ENCODE data around the gene B3GALT6. TPM values are rescaled to one million over a fixed set of nuclear protein-coding genes. Genes with fewer than 3 reads are reported as not detected.

B3GALT6 gene
- polyA plus RNA-seq, 3 donors, result 22.3 to 27.1 (median 25.0) TPM

DNA sequence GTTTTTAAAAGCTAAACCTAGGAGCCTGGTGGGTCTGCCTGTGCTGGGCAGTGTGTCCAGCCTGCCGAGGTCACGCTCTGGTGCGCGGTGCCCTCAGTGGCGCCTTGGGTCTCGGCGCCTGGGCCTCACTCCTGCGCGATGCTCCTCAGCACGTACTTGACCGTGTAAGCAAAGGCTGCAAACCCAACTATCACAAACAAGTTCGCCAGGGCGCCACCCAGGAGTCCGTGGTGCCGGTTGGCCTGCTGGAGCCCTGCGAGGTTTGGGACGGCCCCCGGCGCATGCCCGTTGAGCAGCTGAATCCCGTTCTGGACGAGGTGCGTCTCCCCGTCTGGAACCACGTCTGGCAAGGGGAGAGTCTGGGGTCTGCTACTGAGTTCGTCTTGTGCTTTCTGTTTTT, 23.0 kb downstream of the B3GALT6 start:
- DNase-seq, result no peak

- DNase-seq, result no peak
Observed at GRCh38 chr1:1255611-1256010, 23.6 kb downstream of the B3GALT6 start.

DNA sequence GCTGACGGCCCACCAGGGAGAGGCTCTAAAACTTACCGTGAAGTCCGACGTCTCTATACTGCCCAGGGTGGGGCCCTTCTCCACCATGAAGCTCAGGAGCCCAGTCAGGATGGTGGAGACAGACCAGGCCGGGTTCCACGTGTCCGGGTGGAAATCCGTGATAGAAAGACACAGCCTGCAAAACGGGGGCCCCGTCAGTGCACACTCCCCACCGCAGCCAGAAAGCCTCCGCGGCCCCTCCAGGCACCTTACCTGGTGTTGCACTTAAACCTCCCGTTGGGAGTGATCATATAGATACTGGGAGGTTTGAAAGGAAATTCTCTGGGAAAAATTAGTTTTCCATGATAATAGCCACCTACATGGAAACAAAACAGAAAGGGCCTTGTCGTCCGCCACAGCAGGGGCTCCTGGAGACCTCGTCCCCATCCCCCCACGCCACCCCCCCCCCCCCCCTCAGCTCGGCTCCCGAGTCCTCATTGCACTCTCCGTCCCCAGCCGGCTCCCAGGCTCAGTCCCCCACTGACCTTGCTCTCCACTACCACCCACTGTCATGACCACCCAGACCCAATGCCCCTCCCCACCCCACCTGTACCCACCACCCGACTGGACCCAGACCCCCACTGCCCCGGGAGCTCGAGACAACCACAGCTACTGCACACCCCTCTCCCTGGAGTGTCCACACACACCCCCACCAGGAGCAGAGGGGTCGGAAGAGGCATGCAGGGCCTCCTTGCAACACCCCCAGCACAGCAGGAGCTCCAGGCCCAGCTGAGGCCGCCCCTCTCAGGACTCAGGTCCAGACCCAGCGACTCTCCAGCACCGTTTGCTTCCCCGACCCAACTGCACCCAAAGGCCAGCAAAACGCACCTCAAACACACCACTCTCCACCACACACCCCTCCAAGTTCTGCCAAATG, 25.2 kb downstream of the B3GALT6 start:
- no peak for DNase-seq

GRCh38 chr1:1259119-1259488, 27.1 kb downstream of the B3GALT6 start:
- DNase-seq, result no peak

- DNase-seq, result no peak
Observed at GRCh38 chr1:1259540-1259939, 27.5 kb downstream of the B3GALT6 start.

DNA sequence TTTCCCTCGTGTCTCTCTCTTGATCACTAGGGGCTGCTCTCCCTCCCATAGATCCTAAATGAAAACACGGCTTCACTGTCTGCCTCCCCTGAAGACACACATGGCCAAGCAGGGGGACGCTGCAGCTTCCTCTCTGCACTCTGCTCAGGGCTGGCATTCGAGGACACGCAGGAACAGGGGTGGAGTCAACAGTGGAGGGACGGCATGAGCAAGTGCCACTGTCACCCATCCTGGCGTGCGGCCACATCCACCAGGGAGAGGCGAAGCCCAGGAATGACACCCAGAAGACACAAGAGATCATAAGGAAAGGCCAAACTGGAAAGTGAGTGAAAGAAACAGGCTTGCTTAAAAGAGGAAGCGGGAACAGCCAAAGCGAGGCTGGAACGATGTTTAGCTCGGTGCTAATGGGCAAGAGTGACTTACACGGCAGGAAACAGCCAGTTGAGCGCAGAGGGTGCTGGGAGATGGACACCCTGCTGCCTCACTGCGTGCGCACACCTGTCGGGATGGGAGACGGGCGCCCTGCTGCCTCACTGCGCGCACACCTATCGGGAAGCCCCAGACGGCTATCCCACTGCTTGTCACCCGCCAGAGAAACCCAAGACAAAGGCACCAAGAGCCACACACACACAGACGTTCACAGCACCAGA, 28.0 kb downstream of the B3GALT6 start:
- no peak for DNase-seq

DNA sequence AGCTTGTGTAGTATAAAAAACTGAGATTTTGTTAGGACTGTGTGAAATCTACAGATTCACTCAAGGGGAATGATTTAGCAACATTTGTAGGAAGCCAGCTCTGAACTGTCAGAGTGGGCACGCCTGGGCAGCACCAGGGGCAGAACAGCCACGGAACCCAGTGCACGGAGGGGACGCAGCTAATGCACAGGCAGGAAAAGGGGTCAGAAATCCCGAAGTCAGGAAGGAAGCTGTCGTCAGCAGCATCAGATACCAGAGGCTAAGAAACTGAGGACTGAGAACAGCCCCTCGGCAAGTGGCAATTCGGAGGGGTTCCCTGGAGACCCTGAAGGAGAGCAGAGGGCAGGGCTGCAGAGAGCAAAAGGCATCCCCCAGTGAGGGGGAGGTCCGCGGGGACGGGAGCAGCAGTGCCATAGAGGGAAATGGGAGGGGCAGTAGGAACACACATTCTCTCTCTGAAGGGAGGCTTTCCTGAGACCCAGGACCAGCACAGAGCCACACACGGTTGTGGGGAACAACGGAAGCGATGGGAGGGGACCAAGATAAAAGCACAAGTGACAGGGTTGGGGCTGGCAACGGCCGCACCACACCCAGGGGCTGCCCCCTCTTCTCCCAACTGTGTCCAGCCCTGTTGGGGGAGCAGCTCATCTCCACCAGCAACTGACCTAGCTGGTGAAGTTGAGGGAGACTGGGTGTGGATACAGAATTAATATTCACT, 29.0 kb downstream of the B3GALT6 start:
- no peak for DNase-seq

DNA sequence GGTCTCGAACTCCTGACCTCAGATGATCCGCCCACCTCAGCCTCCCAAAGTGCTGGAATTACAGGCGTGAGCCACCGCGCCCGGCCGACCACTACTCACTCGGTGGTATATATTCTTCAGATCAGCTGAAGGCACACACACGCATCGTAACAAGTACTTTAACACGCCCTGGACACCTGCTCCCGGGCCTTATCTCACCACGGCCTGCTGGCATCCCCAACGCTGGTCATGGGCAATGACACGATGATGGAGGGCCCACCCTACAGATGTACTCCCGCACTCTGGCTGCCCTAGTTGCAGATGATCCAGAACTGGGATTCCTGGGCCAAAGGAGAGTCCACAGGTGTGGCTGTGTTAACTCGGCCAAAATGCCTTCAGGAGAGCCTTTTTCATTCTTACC, 30.0 kb downstream of the B3GALT6 start:
- DNase-seq, result no peak

- DNase-seq, result no peak
Observed at GRCh38 chr1:1262758-1263157, 30.7 kb downstream of the B3GALT6 start.

DNA sequence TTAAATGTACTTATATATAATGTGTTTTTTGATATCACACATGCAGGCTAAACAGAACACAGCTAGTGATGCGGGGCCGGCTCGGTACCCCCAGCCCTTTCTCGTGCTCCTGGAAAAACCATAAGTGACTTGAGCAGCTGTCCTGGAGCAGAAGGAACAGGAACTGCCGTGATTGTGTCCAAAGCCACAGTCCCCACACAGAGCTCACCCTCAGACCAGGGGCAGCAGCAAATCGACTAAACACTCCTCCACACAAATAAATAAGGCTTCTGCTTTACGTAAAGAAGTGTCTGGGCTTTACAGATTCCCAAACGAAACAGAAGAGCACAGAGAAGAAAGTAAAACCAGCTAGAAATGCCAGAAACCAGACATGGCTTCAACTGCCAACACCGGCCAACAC, 32.0 kb downstream of the B3GALT6 start:
- DNase-seq, result no peak

- DNase-seq, result no peak
Observed at GRCh38 chr1:1264868-1265272, 32.8 kb downstream of the B3GALT6 start.

DNA sequence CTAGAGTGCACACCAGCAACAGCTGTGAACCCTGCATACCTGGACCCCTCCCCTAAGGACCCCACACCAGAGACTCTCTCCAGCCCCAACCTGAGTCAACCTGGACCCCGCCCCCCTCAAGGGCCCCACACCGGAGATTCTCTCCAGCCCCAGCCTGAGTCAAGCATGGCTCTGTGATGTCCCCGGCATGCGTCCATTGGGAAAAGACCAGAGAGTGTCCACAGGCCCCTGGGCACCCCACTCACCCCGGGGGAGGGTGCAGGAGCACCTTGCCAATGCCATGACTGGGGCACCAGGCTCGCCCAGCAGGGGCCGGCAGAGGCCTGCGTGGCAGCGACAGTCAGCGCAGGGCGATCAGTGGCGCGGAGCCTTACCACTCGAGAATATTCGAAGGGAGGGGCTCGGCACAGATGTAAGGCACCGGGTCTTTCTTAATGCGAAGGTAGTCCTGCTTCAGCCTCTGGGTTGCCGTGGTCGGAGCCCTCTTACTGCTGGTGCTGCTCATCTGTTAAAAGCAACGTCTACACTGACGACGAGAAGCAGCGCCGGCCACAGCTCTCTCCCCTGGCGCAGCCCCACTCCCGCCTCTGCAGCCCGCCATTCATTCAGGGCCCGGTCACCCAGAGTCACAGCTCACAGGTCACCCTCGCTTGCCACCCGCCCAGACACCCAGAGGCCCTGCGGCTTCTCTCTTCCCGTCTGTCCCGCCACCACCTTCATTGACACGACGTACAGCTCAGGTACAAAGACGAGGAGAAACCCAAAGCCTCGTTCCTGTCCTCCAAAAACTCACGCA, 35.6 kb downstream of the B3GALT6 start:
- DNase-seq, result no peak

DNA sequence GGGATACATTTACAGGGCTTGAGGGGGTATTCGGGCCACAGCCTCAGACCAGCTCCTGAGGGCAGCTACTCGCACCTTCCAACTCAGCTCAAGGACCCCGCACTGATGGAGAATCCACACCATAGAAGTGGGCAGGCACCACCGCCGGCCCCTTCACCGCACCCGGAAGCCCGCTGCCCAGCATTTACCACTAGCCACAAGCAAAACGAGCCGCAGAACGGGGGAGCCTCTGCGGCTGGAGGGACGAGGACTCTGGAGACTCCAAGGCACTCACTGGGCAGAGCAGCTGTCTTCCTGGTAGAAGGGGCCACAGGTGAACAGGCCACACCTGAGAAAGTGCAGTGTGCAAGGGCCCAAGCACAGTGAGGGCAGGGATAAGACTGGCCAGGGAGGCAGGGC, 36.2 kb downstream of the B3GALT6 start:
- DNase-seq, result no peak

DNA sequence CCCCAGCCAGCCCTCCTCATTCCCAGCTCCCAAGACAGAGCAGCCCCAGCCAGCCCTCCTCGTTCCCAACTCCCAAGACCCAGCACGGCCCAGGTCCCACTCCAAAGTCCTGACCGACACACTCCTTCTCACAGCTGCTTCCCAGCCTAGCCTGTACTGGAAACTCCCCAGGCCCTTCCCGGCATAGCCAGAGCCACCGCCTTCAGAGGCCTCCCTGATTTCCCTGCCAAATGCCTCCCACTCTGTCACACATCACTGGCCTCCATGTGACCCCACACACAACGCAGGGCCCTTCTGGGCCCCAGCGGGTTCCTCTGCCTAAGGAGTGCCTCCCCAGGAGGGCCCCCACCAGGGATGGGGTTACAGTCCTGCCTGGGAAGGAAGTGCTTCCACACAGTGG, 38.8 kb downstream of the B3GALT6 start:
- DNase-seq, result no peak

DNA sequence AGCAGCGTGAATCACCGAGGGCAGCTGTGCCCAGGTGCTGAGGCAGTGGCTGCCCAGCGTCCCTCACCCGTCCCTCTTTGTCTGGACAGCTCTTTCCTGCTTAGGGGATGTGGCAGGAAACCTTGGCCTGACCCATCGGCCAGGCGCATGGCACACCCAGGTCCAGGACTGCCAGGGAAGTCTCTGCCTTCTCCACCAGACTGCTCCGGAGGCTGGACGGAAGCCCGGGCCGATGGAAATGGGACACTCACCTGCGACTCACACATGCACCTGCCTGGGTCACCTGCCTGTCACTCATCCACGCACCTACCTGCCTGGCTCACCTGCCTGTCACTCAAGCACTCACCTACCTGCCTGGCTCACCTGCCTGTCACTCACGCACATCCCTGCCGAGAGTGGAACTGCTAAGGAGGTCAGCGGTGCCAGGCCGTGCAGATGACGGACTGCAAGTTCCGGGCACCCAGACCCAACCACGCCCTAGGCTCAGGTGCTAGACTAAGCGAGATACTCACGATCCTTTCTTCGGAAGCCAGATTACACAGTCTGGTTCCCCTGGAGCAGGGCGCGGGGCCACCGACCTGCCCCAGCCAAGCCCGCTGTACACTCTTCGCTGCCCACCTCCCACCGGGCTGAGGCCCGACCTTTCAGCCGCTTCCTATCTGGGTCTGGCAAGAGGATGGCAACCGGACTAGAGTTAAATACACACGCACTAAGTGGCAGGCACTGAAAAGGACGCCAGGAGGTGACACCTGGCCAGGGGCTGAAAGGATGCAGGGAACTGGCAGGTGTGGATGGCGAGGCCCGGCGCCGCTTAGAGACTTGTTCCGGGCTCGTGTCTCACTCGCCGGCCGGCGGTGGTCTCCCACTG, 40.5 kb downstream of the B3GALT6 start:
- DNase-seq, result no peak

DNA sequence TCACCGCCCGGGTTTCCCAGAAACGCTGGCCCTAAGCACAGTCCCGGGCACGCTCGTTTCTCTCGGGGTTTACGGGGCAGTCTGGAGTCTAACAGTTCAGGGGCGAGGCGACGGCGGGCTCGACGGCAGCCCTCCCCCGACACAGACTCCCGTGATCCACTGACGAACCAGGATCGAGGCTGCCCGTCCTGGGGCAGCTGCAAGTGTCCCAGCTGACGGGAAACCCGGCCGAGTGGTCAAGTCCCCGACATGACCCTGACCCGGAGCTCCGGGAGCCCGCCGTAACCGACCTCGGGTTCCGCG, 41.1 kb downstream of the B3GALT6 start:
- DNase-seq, result no peak

GRCh38 chr1:1273512-1274298, 41.7 kb downstream of the B3GALT6 start, which contains the start of gene UBE2J2:
Gene UBE2J2 (minus strand): TSS chr1:1273854. CDS start chr1:1267992, 5,862 bp downstream.
- DNase-seq, result peak; percentile 89

DNA sequence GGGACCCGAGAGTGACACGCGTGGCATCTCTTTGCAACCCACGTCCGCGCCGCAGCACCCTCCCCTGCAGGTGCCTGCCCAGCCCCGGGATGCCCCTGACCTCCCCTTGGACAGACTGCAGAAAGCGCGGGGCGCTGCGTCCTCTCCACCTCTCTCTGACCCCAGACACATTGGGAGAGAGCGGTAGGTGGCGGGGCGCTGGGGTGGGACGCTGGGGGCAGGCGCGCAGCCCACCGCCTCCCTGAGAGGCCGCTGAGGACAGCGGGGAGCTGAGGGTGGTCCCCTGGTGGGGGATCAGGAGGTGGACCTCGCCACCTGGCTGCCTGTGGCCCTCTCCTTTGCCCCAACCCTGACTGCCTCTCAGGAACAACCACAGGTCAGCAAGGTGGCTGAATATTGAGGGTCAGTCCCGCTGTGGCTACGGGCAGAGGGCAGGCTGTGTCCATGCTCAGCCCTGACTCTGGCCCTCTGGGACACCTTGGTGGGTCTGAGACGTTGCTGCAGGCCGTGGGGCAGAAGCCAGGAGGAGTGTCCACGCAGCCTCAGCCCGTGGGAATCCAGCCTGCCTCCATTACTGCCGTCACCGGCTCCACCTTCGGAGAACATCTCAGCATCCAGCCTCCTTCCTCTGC, 42.4 kb downstream of the B3GALT6 start:
- no peak for DNase-seq

- no peak for DNase-seq
Observed at GRCh38 chr1:1274931-1275431, 42.9 kb downstream of the B3GALT6 start.
